Stimulated activated CD4-positive, alpha-beta T cell treated with anti-CD3 and anti-CD28 coated beads, Interleukin-15, amount 100 ng/mL, for 48 hours (primary cell): ENCODE data around the gene LBHD1.
"Not testable (repeated sequence)": the region's sequence is repeated elsewhere in the genome, so short reads cannot be mapped to it uniquely, and the experiment has no call there.

ENCODE experiments used
- DNase-seq, 2 donors: peaks; one replicate each; pipeline ENCODE4 v3.0.0-alpha.2; 2020; ENCODE audit warnings: low read depth in 2 of 2

The LBHD1 gene

DNA sequence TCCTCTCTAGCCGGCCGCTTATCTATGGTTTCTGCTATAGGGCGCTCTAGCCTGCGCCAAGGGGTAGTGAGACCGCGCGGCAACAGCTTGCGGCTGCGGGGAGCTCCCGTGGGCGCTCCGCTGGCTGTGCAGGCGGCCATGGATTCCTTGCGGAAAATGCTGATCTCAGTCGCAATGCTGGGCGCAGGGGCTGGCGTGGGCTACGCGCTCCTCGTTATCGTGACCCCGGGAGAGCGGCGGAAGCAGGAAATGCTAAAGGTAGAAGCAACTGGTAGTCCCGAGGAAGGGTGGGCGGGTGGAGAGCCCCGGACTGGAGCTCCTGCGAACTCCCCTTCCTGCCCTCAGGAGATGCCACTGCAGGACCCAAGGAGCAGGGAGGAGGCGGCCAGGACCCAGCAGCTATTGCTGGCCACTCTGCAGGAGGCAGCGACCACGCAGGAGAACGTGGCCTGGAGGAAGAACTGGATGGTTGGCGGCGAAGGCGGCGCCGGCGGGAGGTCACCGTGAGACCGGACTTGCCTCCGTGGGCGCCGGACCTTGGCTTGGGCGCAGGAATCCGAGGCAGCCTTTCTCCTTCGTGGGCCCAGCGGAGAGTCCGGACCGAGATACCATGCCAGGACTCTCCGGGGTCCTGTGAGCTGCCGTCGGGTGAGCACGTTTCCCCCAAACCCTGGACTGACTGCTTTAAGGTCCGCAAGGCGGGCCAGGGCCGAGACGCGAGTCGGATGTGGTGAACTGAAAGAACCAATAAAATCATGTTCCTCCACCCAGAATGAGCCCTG, at the start of gene LBHD1, which contains the start of gene UQCC3:
Gene LBHD1 (minus strand): TSS at position 660 of the 782 bp plus-strand sequence. CDS start 2,236 bp downstream, outside the sequence.
Gene UQCC3 (plus strand): TSS at position 66 of the 782 bp plus-strand sequence. CDS start 73 bp downstream, at position 139.
- DNase-seq: peak; percentile 59 to 80

DNA sequence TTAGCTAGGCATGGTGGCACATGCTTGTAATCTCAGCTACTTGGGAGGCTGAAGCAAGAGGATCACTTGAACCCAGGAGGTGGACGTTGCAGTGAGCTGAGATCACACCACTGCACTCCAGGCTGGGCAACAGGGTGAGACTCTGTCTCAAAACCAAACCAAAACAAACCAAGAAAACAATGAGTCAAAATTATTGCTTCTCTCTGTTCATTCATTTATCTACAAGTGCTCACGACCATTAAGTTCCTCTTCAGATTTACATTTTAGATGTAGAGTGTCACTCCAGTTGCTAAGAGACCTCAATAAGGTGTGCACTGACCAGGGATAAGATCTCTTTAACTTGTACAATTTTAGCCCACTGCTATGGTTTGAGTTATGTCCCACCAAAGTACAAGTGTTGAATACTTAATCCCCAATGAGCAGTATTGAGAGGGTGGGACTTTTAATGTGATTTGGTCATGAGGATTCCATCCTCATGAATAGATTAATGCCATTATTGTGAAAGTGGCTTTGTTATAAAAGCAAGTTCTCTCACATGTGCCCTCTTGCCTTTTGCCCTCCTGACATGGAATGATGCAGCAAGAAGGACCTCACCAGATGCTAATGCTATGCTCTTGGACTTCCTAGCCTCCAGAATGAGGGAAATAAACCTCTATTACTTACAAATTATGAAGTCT, 47.4 kb upstream of the LBHD1 start:
- DNase-seq: no peak

DNA sequence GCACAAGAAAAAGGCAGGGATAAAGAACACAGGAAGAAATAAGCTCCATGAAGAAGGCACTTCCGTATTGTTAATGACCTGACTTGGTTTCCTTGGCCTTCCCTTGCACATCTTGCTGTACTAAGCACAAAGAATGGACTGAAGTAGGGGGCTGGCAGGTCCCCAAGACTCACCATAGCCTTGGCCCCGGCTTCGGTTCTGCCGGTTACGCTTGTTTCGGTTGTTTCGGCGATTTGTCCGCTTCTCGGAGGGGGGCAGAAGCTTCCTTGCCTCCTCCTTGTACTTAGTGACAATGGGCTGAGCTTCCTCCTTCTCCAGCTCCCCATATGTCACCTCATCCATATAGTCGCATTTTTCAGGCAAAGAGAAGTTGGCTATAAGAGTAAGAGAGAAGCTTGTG, 44.7 kb upstream of the LBHD1 start:
- DNase-seq: no peak

DNA sequence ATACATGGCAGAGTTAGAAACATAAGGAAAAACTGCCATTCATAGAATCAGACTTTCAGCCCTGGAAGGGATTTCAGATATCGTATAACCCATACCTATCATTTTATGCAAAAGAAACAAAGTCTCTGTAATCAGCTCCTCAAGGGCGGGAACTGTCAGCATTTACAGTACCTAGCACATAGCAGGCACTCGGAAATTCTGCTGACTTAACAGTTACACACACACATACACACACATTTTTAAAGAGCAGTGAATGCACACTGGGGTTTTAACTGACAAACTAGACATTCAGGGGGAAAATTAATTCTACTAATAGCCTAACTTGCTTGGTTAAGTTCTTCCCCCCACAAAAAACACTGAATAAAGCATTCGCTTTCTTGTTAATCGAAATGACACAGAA, 44.1 kb upstream of the LBHD1 start:
- DNase-seq: no peak

DNA sequence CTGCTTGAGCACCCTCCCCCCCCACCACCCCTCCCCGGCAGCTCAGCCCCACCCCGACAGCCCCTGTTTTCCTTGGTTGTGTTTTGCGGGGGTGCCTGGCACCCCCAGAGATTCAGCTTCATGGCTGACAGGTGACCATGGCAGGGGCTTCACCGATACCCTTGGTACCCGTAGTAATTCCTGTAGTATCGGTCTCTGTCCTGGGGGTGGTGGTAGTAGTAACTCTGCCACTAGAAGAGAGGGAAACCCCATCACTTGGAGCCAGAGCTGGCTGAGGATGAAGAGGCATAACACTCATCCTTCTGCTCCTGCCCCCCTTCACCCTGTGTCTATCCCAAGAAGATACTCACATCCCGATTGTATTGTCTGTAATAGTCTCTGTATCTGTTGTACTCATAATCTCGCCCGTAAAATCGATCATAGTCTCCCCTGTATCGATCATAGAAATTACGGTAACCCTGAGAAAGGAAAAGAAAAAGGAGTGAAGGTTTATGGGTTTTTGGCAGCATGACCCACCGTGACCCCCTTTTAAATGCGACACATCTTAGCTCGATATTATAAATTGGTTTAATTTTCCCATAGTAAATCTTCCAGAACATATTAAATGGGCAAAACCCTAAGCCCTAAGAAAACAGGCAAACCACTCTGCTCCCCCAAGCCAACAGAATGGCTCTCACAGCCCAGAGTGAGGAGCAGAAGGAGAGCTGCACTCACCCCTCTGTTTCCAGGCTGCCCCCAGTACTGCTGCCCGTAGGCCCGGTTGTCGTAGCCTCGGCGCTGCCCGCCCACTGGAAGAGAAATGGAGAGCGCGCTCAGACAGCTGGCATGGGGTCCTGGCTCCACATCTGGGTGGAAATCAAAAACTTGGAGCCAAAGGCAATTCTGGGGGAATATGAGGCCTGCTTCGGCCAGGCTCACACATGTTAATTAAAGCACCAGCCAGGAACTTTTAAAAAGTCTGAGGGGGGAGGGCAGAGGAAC, 43.4 kb upstream of the LBHD1 start:
- DNase-seq: no peak

DNA sequence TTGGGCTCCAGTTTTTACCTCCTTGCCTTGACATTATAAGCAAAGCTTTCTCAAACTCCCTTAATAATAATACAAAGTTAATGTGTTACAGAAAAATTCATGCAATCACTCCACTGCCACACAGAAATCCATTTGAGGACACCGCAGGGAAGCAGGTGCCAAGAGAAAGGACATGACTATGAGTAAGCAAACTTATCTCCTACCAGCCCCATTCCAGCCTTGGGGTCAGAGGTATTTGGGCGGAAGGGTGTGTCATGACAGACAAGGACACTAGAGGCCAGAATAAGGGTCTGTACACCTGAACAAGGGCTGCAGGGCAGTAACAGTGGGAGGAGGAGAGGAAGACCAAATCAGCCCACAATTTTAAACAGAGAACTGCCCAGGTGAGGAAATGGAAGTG, 41.3 kb upstream of the LBHD1 start:
- no peak for DNase-seq

DNA sequence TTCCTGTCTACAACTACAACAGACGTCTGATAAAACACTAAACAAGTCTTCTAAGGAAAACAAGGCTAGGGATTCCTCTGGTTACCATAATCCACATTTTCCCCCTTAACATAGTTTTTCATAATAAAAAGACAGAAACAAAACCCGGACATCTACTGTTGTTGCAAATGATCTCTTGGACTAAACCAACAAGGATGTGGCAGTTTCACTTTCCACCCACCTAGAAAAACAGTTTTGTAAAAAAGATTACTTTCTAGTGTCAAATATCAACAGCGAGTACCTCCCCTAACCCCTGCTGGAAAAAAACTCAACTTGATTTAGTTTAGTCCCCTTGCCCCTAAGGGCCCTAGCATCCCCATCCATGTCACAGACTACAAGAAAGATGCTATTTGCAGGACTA, 40.8 kb upstream of the LBHD1 start:
- DNase-seq: no peak

DNA sequence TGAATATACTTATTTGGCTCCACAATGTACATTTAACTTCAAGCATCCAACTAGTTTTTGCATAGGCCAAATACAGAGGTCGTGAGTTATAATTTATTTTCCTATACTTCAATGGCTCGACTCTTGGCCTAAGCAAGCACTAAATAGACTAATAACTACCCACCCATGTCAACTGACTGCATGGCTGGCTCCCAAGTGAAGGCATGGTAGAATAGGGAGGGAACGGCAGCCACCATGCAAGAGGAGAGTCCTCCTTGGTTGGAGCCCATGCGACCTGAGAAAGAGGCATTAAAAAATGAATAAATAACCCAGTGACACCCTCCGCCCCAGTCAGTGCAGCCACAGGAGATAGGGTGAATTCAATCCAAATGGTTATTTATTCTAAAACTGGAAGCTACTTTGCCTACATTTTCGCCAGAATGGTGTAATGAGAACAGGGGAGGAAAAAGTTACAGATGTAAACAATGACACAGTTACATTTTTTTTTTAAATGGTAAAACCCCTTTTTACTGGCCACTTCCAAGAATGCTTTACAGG, 40.3 kb upstream of the LBHD1 start:
- DNase-seq: no peak

DNA sequence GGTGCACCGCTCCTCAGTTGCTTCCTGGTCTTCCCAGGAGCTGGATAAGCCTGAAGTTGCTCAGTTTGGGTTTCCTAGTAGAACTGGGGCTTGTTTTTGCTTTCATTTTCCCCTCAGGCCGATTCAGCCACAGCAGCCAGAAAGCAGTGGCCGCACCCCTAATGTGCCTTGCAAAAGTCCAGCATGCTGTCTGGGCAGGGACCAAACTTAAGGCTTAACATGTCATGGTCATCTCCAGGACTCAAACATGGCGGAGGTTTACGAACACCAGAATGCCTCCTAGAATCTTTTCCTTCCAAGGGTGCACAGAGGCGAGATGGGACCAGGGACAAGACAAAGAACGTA, 37.9 kb upstream of the LBHD1 start:
- DNase-seq: no peak

DNA sequence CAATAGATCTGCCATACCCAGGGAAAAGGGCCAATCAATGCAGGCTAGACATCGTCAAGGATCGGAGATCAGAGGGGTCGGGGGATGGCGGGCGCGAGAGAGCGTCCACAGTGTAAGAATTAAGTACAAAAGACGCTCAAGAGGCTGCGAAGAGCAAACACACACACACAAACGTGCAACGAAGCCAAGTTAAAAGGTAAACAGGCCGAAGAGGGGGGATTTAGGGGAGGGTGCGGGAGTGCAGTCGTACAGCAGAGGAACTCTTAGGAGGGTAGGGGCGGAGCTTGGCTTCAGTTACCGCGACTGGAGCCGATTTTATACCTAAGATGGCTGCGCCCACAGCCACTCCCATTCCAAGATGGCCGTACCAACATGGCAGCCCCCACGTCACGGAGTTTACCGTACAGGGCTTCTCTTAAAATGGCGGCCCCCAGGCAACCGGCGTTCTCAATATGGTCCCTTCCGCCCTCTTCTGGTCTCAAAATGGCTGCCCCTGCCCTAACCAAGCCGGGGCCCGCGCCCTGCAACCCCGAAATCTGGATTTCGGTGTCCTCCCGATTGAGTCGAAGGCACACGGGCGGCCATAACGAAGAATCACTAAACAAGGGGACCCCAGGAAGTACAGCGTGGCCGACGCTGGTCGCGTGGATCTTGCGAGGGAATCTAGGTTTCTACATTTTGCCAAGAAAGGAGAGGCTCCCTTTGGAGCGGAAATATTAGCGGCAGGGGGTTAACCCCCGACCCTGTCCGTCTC, 37.4 kb upstream of the LBHD1 start:
- peak; percentile 94 for DNase-seq

DNA sequence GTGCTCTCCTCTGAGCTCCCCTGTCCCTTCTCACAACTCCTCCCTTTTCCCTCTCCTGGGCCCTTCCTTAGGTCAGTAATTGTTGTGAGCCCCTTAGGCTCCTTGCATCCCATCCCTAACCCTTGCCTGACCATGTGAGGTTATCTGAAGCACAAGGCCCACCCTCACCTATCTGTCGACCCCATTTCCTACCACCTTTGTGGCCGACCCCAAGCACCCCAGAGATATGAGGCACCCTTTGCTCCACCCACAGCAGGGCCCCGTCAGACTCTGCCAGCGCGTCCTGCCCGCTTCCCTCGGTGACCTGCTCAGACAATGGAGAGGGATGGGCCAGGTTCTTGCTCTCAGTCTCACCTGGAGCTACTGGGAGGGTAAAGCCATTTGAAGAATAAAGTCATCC, 36.7 kb upstream of the LBHD1 start:
- peak in 1 of 2 donors; percentile 32 for DNase-seq

DNA sequence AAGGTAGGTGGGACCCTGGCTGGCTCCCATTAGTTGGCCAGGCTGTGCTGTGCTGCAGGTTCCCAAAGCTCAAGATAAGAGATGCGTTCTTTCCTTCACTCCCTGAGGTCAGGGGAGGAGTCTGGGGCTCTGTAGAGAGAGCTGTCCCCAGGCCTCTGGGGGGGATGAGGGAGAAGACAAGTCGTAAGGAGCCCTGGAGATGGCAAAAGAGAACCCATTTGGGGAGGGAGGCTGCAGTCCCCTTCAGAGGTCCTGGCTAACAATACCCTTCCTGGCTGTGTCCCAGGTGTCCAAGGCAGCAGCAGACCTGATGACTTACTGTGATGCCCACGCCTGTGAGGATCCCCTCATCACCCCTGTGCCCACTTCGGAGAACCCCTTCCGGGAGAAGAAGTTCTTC, 36.3 kb upstream of the LBHD1 start:
- DNase-seq: no peak

DNA sequence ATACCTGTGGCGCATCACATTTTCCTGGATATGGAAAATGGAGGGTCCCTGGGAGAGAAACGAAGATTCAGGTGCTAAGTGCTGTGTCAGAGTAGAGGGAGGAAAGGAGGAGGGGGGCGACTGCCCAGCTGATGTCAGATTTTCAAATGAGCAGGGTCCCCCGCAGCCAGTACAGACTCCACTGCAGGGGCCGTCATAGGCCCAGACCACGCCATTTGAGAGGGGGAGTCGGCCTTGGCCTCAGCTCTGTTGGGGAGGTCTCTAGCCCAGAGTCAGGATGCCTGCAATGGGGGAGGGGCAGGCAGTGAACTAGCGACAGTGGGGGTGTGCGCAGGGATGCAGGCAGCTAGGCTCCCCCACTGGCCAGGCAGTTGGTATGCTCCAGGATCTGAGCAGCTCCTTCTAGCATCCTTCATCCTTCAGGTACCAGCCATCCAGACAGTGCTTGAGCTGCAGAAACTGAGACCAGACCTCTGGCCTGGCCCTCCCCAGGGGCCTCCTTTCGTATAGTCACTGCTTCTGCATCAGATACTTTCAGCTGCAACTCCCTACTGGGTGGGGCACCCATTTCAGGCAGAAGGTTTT, 35.3 kb upstream of the LBHD1 start, which contains the start of the genes BSCL2 and GNG3:
Gene BSCL2 (minus strand): TSS at position 148 of the 585 bp plus-strand sequence. CDS start 229 bp downstream, outside the sequence.
Gene GNG3 (plus strand): TSS at position 400 of the 585 bp plus-strand sequence. CDS start 620 bp downstream, outside the sequence.
- no peak for DNase-seq

DNA sequence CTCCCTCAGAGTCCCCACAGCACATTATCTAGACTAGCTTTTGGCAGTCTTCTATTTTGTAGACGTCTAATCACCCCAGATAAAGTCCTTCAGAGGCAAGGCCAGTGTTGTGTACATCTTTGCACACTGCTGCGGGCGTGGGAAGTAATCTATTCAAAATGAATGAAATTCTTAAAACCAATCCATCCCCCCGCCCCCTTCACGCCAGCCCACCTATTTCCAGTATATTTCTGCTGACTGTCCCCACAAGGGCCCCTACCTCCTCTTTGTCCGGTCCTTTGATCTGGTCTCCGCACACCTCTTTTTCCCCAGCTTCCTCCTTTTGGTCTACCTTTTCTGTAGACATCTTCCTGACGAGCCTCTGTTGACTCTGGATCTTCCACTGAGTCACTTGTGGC, 34.8 kb upstream of the LBHD1 start:
- DNase-seq: no peak

DNA sequence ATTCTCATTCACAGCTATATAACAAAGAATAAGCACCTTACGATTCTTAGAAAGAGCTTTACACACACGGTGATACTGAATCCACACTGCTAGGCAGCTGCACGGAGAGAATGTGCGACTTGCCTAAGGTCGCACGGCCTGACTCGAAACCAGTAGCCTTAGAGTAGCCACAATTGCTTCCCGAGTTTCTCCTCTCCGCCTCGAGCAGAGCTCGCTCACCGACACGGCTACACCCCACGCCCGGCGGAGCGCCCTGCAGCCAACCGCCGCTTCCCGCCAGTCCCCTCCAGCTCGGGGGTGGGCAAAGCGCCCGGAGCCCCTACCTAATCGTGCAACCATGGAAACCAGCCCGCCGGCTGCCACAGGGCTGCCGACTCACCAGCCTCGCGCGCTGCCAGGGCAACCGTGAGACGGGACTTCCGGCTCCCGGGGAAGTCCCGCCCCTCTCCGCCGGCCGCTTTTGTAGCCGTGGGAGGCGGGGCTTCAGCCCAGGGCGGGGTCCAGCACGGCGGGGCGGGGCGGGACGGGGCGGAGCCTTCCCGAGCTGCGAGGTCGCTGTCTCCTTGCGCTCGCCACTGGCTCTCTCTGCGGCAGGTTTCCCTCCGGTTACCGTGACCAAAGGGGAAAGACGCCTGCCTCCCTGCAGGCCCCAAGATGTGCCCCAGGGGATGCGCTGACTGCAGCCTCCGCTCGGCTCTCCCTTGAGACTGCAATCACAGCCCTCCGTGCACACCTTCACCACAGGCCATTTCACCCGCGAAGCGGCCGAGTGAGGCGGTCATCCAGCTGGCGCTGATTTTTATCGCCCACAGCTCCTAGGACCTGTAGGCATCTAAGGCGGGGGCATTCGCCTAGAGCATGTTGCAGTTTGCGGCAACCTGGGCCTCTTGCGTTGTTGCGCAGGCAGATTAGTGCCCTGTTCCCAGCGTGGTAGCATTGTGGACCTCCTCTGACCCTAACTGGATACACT, 34.1 kb upstream of the LBHD1 start:
- DNase-seq: peak; percentile 84 to 92

DNA sequence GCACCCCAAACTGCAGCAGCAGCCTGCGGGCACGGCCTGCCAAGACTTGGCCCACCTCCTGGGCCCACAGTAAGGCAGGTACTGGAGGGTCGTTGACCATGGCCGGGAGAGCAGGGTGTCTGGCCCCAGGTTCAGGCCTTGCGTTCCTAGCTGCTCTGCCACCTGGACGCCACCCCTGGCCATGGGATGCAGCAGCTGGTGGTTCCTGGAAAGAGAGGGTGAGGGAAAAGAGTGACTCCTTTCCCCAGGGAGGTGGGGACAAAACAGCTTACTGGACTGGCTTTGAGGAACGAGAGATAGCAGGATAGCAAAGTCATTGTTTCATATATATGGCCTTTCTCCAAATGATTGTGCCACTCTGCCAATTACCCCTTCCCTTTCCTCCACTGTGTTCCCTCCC, 33.3 kb upstream of the LBHD1 start:
- DNase-seq: no peak

DNA sequence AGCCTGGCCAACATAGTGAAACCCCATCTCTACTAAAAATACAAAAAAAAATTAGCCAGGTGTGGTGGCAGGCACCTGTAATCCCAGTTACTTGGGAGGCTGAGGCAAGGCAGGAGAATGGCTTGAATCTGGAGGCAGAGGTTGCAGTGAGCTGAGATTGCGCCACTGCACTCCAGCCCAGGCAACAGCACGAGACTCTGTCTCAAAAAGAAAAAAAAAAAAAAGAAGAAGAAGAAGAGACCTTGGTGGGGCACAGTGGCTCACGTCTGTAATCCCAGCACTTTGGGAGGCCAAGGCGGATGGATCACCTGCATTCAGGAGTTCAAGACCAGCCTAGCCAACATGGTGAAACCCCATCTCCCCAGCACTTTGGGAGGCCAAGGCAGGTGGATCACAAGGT, 31.9 kb upstream of the LBHD1 start:
- not testable (repeated sequence) for DNase-seq

DNA sequence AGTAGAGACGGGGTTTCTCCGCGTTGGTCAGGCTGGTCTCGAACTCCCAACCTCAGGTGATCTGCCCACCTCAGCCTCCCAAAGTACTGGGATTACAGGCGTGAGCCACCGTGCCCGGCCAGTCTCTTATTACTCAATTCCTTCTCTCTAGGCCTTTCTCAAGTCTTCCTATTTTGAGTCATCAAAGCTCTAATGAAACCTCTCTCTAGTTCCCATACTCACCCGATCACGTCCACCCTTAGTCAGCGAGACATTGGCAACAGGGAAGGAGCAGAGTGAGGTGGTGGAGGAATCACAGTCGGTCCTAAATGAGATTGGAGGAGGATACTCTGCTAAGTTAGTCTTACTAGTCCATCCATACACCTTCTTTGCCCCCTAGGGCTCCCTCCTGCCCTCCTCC, 30.2 kb upstream of the LBHD1 start:
- no peak for DNase-seq

DNA sequence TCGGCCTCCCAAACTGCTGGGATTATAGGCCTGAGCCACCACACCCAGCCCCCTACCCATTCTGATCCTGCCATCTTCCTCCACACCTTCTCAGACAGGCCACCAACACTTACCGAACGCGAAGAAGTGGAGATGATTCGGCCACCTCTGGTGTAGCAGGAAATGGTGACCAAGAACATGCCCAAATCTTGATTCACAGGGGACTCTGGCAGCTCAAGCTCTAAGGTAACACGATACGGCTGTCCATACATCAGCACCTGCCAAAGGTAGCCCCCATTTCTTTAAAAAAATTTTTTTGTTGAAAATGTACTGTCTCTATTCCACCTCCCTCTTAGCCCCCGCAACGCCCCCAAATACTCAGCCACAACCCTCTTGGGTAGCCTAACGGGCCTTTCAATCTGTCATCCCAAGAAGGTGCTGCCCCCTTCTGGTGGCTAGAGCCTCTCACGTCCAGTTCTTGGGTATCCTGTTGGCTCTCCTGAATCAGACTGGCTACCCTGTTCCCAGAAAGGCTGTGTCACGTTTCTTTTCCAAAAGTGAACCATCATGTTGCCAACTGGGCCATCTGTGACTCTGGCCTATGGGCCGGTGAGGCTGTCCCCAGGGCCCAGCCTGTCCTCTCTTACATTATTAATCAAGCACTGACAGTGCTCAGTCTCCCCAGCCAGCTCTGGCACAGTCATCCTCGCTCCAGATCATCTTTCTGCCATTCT, 22.5 kb upstream of the LBHD1 start:
- peak; percentile 55 to 69 for DNase-seq
